Measurements from ENCODE around the gene PCGF3. TPM values are rescaled to one million over a fixed set of nuclear protein-coding genes. Genes with fewer than 3 reads are reported as not detected.

The PCGF3 gene
- total and polyA plus RNA-seq, 9 of the 15 experiments (the other 6 are each of a cell fraction or from before 2014, with no cell fraction given): 2.6 to 46.1 (median 20.3) TPM

GRCh38 chr4:738781-739280 lies 33.2 kb downstream of the PCGF3 start (continued):
- TF ChIP-seq, protein P1, sequence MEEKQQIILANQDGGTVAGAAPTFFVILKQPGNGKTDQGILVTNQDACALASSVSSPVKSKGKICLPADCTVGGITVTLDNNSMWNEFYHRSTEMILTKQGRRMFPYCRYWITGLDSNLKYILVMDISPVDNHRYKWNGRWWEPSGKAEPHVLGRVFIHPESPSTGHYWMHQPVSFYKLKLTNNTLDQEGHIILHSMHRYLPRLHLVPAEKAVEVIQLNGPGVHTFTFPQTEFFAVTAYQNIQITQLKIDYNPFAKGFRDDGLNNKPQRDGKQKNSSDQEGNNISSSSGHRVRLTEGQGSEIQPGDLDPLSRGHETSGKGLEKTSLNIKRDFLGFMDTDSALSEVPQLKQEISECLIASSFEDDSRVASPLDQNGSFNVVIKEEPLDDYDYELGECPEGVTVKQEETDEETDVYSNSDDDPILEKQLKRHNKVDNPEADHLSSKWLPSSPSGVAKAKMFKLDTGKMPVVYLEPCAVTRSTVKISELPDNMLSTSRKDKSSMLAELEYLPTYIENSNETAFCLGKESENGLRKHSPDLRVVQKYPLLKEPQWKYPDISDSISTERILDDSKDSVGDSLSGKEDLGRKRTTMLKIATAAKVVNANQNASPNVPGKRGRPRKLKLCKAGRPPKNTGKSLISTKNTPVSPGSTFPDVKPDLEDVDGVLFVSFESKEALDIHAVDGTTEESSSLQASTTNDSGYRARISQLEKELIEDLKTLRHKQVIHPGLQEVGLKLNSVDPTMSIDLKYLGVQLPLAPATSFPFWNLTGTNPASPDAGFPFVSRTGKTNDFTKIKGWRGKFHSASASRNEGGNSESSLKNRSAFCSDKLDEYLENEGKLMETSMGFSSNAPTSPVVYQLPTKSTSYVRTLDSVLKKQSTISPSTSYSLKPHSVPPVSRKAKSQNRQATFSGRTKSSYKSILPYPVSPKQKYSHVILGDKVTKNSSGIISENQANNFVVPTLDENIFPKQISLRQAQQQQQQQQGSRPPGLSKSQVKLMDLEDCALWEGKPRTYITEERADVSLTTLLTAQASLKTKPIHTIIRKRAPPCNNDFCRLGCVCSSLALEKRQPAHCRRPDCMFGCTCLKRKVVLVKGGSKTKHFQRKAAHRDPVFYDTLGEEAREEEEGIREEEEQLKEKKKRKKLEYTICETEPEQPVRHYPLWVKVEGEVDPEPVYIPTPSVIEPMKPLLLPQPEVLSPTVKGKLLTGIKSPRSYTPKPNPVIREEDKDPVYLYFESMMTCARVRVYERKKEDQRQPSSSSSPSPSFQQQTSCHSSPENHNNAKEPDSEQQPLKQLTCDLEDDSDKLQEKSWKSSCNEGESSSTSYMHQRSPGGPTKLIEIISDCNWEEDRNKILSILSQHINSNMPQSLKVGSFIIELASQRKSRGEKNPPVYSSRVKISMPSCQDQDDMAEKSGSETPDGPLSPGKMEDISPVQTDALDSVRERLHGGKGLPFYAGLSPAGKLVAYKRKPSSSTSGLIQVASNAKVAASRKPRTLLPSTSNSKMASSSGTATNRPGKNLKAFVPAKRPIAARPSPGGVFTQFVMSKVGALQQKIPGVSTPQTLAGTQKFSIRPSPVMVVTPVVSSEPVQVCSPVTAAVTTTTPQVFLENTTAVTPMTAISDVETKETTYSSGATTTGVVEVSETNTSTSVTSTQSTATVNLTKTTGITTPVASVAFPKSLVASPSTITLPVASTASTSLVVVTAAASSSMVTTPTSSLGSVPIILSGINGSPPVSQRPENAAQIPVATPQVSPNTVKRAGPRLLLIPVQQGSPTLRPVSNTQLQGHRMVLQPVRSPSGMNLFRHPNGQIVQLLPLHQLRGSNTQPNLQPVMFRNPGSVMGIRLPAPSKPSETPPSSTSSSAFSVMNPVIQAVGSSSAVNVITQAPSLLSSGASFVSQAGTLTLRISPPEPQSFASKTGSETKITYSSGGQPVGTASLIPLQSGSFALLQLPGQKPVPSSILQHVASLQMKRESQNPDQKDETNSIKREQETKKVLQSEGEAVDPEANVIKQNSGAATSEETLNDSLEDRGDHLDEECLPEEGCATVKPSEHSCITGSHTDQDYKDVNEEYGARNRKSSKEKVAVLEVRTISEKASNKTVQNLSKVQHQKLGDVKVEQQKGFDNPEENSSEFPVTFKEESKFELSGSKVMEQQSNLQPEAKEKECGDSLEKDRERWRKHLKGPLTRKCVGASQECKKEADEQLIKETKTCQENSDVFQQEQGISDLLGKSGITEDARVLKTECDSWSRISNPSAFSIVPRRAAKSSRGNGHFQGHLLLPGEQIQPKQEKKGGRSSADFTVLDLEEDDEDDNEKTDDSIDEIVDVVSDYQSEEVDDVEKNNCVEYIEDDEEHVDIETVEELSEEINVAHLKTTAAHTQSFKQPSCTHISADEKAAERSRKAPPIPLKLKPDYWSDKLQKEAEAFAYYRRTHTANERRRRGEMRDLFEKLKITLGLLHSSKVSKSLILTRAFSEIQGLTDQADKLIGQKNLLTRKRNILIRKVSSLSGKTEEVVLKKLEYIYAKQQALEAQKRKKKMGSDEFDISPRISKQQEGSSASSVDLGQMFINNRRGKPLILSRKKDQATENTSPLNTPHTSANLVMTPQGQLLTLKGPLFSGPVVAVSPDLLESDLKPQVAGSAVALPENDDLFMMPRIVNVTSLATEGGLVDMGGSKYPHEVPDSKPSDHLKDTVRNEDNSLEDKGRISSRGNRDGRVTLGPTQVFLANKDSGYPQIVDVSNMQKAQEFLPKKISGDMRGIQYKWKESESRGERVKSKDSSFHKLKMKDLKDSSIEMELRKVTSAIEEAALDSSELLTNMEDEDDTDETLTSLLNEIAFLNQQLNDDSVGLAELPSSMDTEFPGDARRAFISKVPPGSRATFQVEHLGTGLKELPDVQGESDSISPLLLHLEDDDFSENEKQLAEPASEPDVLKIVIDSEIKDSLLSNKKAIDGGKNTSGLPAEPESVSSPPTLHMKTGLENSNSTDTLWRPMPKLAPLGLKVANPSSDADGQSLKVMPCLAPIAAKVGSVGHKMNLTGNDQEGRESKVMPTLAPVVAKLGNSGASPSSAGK (IDR thresholded peaks at IDR 0.05): no peak

All from K562 (cell line).